Nephron (organoid): ENCODE data around the gene ABR.

Experiments
- H3K27ac Mint-ChIP-seq, 3 experiments: 2 replicates each; pipeline ENCODE4 v1.8.0; 2020; ENCODE audit warnings: mixed read lengths in 3 of 3, mild to moderate bottlenecking in 2 of 3, moderate library complexity in 1 of 3
- H3K27me3 Mint-ChIP-seq: 2 replicates; pipeline ENCODE4 v1.8.0; 2021; ENCODE audit warnings: low read depth, mild to moderate bottlenecking, moderate library complexity, mixed read lengths
- H3K36me3 Mint-ChIP-seq: 2 replicates; pipeline ENCODE4 v1.8.0; 2020; ENCODE audit warnings: low read depth, mixed read lengths
- H3K4me1 Mint-ChIP-seq: 2 replicates; pipeline ENCODE4 v1.8.0; 2020; ENCODE audit warnings: mixed read lengths
- H3K4me3 Mint-ChIP-seq, 3 experiments: 2 replicates each; pipeline ENCODE4 v1.8.0; 2020; ENCODE audit warnings: mild to moderate bottlenecking in 3 of 3, mixed read lengths in 3 of 3, moderate library complexity in 2 of 3
- H3K9me3 Mint-ChIP-seq: 2 replicates; pipeline ENCODE4 v1.8.0; 2020; ENCODE audit warnings: mixed read lengths
- TF ChIP-seq, protein P1 (sequence below), 3 experiments: fragments of 200-600 bp; sonication (generic); IDR thresholded peaks; one replicate each; pipeline ENCODE4 v1.5.0; 2021; ENCODE audit warnings: antibody characterized with exemption in 3 of 3; ENCODE audit not compliant: unreplicated experiment in 3 of 3

Gene ABR

DNA sequence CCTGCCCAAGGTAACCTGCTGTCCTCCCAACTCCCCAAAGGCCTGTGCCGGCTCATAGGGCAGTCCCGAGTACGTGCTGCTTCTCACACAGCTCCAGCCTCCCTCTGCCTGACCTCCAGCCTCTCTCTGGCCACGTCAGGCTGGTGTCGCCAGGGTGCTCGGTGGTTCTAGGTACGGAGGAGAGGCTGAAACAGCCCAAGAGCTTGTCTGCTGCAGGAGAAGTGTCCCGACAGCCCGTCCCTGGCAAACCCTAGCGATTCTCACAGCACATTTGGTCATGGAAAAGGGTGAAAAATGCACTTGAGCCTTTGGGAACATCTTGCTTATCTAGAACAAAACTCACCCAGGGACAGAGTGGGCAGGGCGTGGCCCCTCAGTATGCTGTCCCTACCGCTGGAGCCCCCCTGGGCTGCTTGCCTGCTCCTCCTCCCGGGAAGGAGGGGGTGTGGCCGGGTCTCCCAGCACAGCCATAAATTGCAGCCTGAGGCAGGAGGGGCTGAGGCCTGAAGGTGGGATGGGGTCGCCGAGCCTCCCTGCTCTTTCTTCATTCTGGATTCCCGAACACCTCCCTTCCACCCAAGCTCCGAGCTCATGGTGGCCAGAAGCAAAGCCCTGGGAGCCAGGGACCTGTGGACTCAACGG lies 142.4 kb downstream of the ABR start:
- H3K4me3 Mint-ChIP-seq: peak overlapping the region; percentile 32 to 42 (median 42)
- peaks cover 47% of the 10 kb centered on the region for H3K4me1 Mint-ChIP-seq
- H3K27ac Mint-ChIP-seq: peak overlapping the region; percentile 63 to 95 (median 82)
- TF ChIP-seq, protein P1, sequence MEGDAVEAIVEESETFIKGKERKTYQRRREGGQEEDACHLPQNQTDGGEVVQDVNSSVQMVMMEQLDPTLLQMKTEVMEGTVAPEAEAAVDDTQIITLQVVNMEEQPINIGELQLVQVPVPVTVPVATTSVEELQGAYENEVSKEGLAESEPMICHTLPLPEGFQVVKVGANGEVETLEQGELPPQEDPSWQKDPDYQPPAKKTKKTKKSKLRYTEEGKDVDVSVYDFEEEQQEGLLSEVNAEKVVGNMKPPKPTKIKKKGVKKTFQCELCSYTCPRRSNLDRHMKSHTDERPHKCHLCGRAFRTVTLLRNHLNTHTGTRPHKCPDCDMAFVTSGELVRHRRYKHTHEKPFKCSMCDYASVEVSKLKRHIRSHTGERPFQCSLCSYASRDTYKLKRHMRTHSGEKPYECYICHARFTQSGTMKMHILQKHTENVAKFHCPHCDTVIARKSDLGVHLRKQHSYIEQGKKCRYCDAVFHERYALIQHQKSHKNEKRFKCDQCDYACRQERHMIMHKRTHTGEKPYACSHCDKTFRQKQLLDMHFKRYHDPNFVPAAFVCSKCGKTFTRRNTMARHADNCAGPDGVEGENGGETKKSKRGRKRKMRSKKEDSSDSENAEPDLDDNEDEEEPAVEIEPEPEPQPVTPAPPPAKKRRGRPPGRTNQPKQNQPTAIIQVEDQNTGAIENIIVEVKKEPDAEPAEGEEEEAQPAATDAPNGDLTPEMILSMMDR (IDR thresholded peaks at IDR 0.05; ENCODE audit: unreplicated experiment in 3 of 3): no peak
- peaks cover 3% of the 10 kb centered on the region for H3K27me3 Mint-ChIP-seq
- H3K36me3 Mint-ChIP-seq: peaks cover 8% of the 10 kb centered on the region
- H3K9me3 Mint-ChIP-seq: no peaks in the 10 kb centered on the region

DNA sequence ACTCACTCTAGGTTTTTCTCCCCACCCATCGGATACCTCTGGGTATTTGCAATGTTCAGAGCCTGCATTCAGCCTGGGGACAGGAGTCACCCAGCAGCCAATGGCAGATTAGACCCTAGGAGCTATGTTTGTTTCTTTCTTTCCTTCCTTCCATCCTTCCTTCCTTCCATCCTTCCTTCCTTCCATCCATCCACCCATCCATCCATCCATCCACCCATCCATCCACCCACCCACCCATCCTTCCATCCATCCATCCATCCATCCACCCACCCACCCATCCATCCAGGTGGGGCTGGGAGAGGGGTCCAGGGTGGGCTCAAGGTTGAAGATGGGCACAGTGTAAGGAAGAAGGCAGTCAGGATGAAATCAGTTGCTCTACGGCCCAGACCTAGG lies 142.9 kb downstream of the ABR start:
- TF ChIP-seq, protein P1 (IDR thresholded peaks at IDR 0.05; ENCODE audit: unreplicated experiment in 3 of 3): no peak
- Mint-ChIP-seq H3K9me3 (no peaks in the 10 kb centered on the region), H3K4me1 (peaks cover 42% of the 10 kb centered on the region), H3K36me3 (peaks cover 3% of the 10 kb centered on the region), H3K27ac (peak overlapping the region in 2 of 3 experiments; percentile 76 to 95), H3K27me3 (peaks cover 3% of the 10 kb centered on the region), H3K4me3 (no peak overlapping the region)

GRCh38 chr17:1036171-1036844 lies 143.5 kb downstream of the ABR start:
- no peaks in the 10 kb centered on the region for H3K9me3 Mint-ChIP-seq
- H3K27me3 Mint-ChIP-seq: peaks cover 3% of the 10 kb centered on the region
- H3K36me3 Mint-ChIP-seq: no peaks in the 10 kb centered on the region
- H3K4me3 Mint-ChIP-seq: no peak overlapping the region
- H3K4me1 Mint-ChIP-seq: peaks cover 41% of the 10 kb centered on the region
- TF ChIP-seq, protein P1 (IDR thresholded peaks at IDR 0.05; ENCODE audit: unreplicated experiment in 3 of 3): no peak
- peak overlapping the region; percentile 43 to 76 (median 50) for H3K27ac Mint-ChIP-seq

DNA sequence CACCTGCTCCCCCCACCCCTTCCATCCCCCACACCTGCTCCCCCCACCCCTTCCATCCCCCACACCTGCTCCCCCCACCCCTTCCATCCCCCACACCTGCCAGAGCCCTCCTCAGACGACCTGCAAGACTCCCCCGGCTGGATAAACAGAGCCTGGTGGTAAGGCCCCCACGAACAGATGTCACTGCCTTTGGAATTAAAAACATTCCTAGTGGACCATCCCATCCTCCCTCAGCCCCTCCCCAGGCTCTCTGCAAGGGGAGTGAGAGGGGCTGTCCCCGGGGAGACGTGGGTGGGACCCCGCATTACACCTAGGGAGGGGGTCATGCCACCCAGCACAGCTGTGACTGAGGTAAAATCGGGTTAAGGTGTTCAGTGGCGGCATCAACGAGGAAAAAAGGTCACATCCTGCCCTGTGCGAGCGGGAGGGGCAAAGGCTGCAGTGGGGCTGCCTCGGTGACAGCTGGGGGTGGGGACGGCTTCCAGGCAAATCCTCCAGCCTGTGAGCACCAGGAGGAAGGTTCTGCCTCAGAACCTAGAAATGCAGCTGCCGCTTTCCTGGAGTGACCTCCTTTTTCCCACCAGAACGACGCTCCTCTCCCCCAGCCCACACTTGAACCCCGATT lies 144.1 kb downstream of the ABR start:
- Mint-ChIP-seq H3K27ac (peak overlapping the region; percentile 43 to 76 (median 50)), H3K4me3 (peak overlapping the region in 1 of 3 experiments; percentile 44), H3K4me1 (peaks cover 41% of the 10 kb centered on the region), H3K36me3 (no peaks in the 10 kb centered on the region), H3K27me3 (peaks cover 3% of the 10 kb centered on the region), H3K9me3 (no peaks in the 10 kb centered on the region)
- TF ChIP-seq, protein P1 (IDR thresholded peaks at IDR 0.05; ENCODE audit: unreplicated experiment in 3 of 3): no peak

DNA sequence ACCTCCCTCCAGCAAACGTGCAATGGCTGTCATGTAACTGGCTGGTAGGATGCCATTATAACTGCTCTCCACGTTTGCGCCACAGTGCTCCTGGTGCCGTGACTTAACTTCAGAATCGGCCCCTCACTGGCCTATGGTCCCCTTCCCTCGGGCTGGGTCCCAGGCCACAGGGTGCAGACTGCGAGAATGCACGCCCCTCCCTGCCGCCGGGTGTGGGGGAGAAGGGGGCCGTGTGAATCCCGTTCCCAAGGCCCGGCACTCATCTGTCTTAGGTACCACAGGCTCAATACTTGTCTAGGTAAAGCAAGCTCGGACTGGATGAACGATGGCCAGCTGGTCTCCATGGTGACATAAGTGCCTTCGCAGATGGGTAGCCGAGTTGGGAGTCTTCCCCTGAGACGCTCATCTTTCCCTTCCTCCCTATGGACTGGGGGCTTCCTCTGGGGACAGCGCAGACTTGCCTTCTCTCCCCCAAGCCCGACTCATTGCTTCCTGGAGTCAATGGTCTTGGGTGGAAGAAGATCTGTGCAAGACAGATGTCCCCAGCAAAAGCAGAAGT lies 145.1 kb downstream of the ABR start:
- peaks cover 3% of the 10 kb centered on the region for H3K27me3 Mint-ChIP-seq
- no peak overlapping the region for H3K4me3 Mint-ChIP-seq
- no peaks in the 10 kb centered on the region for H3K9me3 Mint-ChIP-seq
- H3K4me1 Mint-ChIP-seq: peaks cover 39% of the 10 kb centered on the region
- no peaks in the 10 kb centered on the region for H3K36me3 Mint-ChIP-seq
- TF ChIP-seq, protein P1 (IDR thresholded peaks at IDR 0.05; ENCODE audit: unreplicated experiment in 3 of 3): no peak
- peak overlapping the region in 1 of 3 experiments; percentile 51 for H3K27ac Mint-ChIP-seq
